Stimulated activated CD8-positive, alpha-beta memory T cell treated with anti-CD3 and anti-CD28 coated beads, Interleukin-15, amount 100 ng/mL, for 24 hours (primary cell): ENCODE data around the gene LPIN1.
"Not testable (repeated sequence)": the region's sequence is repeated elsewhere in the genome, so short reads cannot be mapped to it uniquely, and the experiment has no call there.

ENCODE experiments used
- DNase-seq: peaks from one replicate; pipeline ENCODE4 v3.0.0-alpha.2; 2020; ENCODE audit warnings: low read depth

Gene LPIN1

GRCh38 chr2:11811036-11811654 is 64.7 kb downstream of the LPIN1 start:
- DNase-seq, result no peak

DNA sequence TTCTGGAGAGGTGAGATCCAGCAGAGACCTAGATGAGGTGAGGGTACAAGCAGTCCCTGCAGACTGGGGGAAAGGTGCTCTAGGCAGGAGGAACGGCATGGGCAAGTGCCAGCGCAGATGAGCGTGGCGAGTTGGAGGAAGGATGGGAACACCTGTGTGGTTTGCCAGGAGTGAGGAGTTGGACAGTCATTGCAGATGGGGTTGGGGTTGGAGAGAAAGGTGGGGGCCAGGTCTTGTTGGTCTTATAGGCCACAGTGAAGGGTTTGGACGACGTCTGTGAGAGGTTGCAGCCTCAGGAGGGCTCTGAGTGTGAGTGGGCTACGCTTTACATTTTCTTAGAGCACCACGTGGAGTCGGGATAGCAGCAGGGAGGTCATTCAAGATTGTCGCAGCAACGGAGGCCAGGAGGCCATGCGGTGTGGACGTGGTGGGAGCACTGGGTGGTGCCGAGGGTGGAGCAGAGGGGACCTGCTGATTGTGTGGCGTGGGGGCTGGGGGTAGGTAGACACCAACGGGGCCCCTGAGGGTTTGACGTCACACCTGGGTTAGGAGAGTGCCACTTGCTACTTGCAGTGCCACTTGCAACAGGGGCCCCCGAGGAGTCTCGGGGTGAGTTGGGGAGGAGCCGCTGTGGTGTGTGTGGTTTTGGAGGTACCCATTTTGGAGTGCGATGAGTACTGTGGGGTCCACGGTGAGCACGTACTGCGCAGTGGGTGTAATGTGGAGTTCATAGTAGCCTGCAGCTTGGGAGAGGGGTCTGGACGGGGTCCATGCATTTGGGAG is 66.2 kb downstream of the LPIN1 start:
- DNase-seq, result no peak

- DNase-seq, result not testable (repeated sequence)
Measured at GRCh38 chr2:11813345-11813744, 66.9 kb downstream of the LPIN1 start.

GRCh38 chr2:11813951-11814350 is 67.5 kb downstream of the LPIN1 start:
- DNase-seq, result no peak

DNA sequence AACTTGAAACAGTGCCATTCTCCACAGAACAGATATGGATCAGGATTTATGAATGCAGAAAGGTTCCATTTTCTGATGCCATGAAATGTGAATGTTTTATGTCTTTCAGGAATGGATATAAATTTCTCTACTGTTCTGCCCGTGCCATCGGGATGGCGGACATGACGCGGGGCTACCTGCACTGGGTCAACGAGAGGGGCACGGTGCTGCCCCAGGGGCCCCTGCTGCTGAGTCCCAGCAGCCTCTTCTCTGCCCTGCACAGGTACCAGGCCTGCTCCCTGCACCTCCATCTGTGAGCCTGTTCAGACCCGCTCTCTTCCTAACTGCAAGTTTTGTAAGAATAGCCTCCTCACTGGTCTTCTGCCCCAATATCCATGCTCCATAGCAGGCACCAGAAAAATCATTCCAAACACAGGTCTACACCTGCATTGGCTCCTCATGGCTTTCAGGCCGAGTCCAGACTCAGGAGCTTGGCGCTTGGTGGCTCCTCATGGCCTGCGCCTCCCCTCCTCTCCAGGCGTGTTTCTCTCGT is 68.6 kb downstream of the LPIN1 start:
- DNase-seq, result no peak

- DNase-seq, result not testable (repeated sequence)
Measured at GRCh38 chr2:11816935-11817334, 70.5 kb downstream of the LPIN1 start.

DNA sequence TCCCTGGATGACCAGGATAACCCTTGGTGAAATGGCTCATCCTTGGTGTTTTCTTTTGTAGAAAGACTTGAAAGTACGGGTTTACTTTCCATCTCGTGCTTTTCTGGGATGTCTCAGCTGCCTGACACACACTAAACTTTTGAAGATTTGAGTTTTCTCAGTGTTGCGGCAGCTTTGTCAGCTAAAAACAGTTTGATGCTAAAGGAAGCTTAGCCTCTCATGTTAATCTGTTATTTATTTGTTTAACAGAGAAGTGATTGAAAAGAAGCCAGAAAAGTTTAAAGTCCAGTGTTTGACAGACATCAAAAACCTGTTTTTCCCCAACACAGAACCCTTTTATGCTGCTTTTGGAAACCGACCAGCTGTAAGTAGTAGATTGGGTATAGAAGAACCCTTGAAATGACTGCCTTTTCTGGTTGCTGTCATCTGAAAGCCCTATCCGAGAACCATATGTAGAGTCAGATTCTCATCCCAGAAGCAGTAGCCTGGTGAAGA is 72.8 kb downstream of the LPIN1 start:
- DNase-seq, result no peak

DNA sequence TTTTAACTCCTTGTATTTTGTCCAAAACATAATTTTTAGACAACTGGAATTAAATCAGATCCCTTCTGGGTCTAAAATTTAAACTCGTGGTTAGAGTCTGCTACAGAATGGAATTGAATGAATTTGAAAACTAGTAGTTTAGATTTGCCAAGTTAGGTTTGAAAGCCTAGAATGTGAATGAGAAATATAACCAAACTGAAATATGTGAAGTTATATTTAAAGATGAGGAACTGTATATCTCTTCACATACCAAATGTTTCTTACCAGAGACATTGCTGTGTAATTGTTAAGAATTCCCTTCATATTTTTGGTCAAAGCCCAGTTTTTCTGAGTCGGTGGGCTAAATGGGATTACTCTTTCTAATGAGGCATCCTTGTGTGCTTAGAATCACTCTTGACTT is 74.2 kb downstream of the LPIN1 start:
- no peak for DNase-seq

DNA sequence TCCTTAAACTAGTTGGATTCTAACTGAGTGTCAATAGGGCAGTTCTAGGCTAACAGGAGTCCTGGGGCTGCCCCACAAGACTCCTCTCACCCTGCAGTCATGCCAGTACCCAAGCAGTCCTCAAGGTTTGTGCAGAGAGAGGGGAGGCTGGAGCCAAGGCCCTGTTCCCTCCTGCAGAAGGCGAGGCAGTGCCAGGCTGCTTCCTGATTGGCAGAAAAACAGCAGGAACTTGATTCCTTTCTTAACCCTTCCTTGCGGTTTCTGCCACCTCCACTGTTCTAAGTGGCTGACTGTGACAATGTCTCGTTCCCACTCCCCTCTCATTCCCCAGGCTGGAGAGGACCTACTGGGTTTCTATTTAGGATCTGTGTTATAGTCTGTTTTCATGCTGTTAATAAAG is 75.3 kb downstream of the LPIN1 start:
- no peak for DNase-seq

GRCh38 chr2:11822359-11822745 is 75.9 kb downstream of the LPIN1 start:
- not testable (repeated sequence) for DNase-seq

DNA sequence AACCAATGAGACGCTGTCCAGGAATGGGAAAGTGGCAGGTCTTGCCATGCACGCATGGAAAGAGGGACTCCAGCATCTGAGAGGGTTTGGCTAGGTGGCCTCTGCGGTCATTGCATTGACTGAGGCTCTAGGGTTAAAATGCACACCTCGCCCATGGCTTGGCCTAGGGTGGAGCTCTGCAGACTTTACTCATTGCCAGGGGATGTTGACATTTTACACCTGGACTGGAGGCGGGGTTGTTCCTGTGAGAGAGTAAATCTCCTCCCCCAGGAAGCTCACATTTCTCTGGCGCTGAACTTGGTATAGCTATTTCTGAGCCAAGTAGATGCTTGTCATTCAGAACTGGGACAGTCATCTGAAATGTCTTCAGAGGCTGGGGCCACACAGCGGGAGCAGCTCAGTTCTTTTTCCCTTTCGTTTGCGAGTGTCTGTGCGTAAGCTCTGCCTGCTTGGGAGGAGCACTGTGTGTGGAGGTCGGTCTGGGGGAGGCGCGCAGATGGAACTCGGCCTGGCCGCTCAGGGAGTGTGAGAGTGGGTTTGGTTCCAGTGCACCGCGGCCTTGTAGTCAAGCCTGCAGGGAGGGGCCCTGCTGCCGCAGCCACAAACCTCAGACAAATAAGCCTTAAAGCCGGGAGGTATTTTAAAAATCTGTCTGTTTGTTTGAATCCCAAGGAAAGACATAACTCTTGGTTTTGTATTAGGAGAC is 76.5 kb downstream of the LPIN1 start:
- no peak for DNase-seq

DNA sequence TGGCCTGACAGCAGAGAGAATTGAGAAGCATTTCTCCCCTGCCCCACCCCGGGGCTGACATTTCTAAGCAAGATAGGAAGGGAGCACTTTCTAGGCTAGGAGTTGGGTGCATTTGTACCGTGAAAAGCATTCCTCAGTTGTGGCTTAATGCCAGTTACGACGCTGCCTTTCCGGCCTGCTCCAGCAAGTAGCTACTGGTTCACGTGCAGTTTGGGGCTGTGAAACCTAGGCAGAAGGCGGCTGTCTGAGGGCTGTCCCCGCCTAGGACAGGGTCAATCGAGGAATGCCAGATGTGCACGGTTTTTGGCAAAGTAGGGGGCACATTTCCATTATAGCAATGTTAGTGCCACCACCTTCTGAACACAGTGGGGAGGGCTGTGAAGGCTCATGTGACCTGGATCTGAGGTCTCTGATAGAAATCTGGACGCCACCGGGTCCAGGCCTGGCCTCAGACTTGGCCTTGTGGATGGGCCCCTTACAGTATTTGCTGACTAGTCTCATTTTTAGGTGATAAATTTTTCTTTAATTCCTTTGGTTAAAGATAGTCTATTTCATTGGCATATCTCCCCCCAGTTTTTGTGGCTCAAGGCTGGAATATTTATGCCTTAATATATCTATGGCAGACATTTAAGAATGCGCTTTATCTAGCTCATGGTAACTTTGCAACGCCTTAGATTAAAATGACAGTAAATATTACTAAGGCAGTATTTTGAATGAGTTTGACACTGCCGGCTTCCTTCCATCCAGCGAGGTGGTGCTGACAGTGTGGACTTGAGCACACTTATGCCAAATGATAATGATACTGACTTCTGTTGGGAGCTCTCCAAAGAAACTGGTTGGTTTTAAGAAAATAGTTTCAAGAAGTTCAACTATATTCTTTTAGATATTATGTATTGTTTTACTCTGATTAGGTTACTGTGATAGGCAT is 78.7 kb downstream of the LPIN1 start:
- no peak for DNase-seq

DNA sequence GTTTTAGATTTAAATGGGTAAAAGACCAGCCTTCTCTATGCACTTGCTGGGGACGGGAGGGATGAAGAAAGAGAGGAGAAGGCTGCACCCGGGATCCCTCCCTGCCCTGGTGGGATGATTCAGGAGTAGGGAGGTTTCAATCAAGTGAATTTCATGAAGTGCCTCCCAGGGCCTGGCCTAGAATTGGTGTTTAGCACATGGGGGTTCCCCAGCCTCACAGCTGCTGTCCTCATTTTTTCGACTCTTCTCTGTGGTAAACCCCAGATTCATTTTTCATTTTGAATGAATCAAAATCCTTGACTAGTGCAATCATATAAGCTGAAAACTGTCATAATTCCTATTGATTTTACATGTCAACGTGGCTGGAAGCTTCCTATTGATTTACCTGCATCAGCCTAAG is 81.1 kb downstream of the LPIN1 start:
- no peak for DNase-seq

DNA sequence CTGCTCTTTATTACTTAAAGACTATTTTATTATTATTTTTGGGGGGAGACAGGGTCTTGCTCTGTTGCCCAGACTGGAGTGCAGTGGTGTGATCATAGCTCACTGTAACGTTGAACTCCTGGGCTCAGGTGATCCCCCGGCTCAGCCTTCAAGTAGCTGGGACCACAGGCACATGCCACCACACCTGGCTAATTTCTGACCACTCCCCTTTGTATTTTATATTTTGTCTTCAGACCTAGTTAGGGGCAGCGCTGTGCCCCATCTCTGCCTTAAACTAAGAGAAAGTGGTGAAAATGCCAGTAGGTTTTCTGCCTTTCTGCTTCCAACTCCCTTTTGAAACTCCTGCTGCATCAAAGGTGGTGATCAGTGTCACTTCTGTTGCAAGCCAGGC is 82.5 kb downstream of the LPIN1 start:
- no peak for DNase-seq

GRCh38 chr2:11829324-11829946 is 83.0 kb downstream of the LPIN1 start:
- peak; percentile 7 for DNase-seq

DNA sequence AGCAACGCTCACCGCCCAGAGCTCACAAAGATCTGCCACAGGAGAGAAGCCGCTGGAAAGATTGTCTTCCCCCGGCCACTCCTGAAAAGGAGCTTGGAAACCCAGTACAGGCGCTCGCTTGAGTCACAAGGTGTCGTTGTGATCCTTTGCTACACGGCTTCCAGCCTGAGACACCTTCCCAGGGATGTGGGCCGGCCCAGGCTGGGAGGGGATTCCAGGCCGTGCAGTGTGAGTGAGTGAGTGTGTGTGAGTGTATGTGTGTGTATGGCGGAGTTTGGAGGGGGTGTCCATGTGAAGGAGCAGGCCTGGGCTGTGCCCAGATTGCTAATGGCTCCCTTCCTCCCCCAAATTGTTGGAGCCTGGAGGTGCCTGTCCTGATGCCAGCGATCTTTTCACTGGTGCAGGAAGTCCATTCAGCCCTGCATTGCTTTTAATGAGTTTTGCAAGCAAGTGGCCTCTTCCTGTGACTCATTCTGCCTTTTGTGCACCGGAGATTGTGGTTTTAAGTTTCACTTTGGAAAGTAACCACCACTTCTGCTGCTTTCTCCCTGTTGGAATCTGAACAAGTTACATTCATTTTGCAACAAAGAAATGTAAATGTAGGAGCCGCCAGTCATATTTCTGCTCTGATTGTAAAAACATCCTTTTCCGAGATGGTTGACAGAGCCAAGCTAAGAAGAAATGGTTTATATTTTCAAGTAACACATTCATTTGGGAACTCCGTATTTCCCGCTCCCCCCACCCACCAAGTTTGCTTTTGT is 83.7 kb downstream of the LPIN1 start:
- DNase-seq, result peak; percentile 4

DNA sequence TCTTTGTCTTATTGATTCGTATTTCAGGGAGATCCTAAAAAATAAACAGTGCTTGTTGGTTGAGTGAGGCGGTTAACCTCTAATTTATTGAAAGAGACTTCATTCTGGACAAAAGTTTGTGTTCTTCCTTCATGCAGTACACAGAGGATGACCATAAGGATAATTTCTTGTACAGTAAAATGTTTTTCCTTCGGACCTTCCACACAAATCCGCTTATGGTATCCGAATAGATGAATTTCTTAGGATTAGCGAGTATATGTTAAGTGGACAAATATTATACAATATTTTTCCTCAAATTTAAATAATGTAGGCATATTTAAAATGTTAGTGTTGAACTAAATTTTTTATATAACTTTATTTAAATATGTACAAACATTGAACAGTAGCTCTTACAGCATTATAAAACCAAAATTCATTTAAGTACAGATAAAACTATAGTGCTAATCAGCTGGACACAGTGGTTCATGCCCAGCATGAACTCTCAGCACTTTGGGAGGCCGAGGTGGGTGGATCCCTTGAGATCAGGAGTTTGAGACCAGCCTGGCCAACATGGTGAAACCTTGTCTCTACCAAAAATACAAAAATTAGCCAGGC is 84.4 kb downstream of the LPIN1 start:
- DNase-seq, result no peak

DNA sequence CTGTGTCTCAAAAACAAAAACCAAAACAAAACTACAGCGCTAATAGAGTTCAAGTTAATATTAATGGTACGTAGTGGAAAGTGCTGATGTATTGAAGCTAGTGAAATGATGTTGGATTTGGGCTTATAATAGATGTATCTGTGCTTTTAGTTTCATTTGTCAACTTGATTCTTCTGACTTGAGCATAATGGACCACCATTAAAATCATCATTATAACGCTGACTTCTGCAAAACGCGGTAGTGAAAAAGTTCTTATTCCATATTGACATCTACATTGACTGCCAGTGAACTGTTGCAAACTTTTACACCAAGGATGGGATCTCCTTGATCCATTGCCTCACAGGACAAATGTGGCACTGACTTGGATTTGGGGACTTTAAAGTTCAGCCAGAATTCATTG is 85.0 kb downstream of the LPIN1 start:
- DNase-seq, result no peak

- DNase-seq, result no peak
Measured at GRCh38 chr2:11832531-11832930, 86.1 kb downstream of the LPIN1 start.

- no peak for DNase-seq
Measured at GRCh38 chr2:11833601-11834000, 87.2 kb downstream of the LPIN1 start.
